K562 (cell line): ENCODE measurements around the gene C1orf74. TPM values are rescaled to one million over a fixed set of nuclear protein-coding genes. Genes with fewer than 3 reads are reported as not detected.
A peak's percentile ranks its signal among the peaks of the same experiment; 100 is the strongest.

Experiments used
- BRD9 ChIP-seq: fragments of 450-650 bp; IDR thresholded peaks from 2 replicates; pipeline ENCODE4 v1.6.1; 2018; ENCODE audit warnings: low read depth; ENCODE audit not compliant: partially characterized antibody
- ELF4 ChIP-seq: fragments of 450-650 bp; formaldehyde crosslinking; IDR thresholded peaks from 2 replicates; pipeline ENCODE4 v1.4.0; 2022; ENCODE audit warnings: missing genetic modification characterization
- HMG20B ChIP-seq: fragments of 250-450 bp; sonication (Bioruptor Pico); IDR thresholded peaks from 2 replicates; pipeline ENCODE4 v1.5.0; 2021; ENCODE audit warnings: mild to moderate bottlenecking
- KDM4B ChIP-seq, 2 experiments: fragments of 450-650 bp in 1 of 2; sonication (generic) in 1 of 2; IDR thresholded peaks; 2 replicates each; pipeline ENCODE4 v1.6.1; 2016 to 2017; ENCODE audit warnings: borderline replicate concordance in 2 of 2, antibody characterized with exemption in 1 of 2, low read depth in 1 of 2, mild to moderate bottlenecking in 1 of 2
- MBD2 ChIP-seq: sonication (generic); IDR thresholded peaks from 2 replicates; pipeline ENCODE4 v1.6.1; 2016; ENCODE audit warnings: low read depth, borderline replicate concordance
- XRCC3 ChIP-seq: fragments of 450-650 bp; IDR thresholded peaks from 2 replicates; pipeline ENCODE4 v1.6.1; 2017; ENCODE audit warnings: mild to moderate bottlenecking, moderate library complexity
- ZFP30 ChIP-seq: fragments of 250-450 bp; sonication (Bioruptor Pico); IDR thresholded peaks from 2 replicates; pipeline ENCODE4 v1.8.0; 2022; ENCODE audit warnings: moderate library complexity, mild to moderate bottlenecking, inconsistent platforms, borderline replicate concordance
- ZNF146 ChIP-seq: IDR thresholded peaks from one replicate; pipeline ENCODE4 v1.6.1; 2018; ENCODE audit warnings: missing compliant biosample characterization; ENCODE audit not compliant: unreplicated experiment
- polyA plus RNA-seq, 8 experiments: library from polyadenylated mRNA; depleted of rRNA in 4 of 8; stranded (reverse) in 5 of 8; unstranded in 3 of 8; fragments of >200 nt; fragmentation: Nextera tagmentation in 2 of 8; fragmentation: Illumina TruSeq in 1 of 8; extraction: Ambion mirVana in 2 of 8; extraction: Trizol in 1 of 8; gene quantifications; 2 replicates each; pipeline versions ENCODE4 v1.2.1 to v1.2.3, GENCODE V29; 2011 to 2014; ENCODE audit warnings: inconsistent platforms in 1 of 8, missing spikeins in 1 of 8
- total RNA-seq, 7 experiments: library from RNA; depleted of rRNA in 6 of 7; stranded (reverse); fragments of >200 nt in 6 of 7; fragmentation: Illumina TruSeq in 2 of 7; extraction: Trizol in 2 of 7; gene quantifications; 2 replicates each; pipeline versions ENCODE4 v1.2.1 to v1.2.3, GENCODE V29; 2011 to 2021; ENCODE audit warnings: low replicate concordance in 1 of 7
- TF ChIP-seq, protein P1 (sequence below), 2 experiments: fragments of 450-650 bp in 1 of 2; sonication (generic) in 1 of 2; formaldehyde crosslinking in 1 of 2; IDR thresholded peaks; 2 replicates each; pipeline versions ENCODE4 v1.7.1 to v1.9.0; 2016 to 2022; ENCODE audit warnings: inconsistent platforms in 1 of 2, mild to moderate bottlenecking in 1 of 2, missing genetic modification reagents in 1 of 2
- TF ChIP-seq, protein P2 (sequence below): fragments of 450-650 bp; formaldehyde crosslinking; IDR thresholded peaks from 2 replicates; pipeline ENCODE4 v1.4.0; 2020; ENCODE audit warnings: mild to moderate bottlenecking, moderate library complexity
- TF ChIP-seq, protein P3 (sequence below), 2 experiments: fragments of 450-650 bp; IDR thresholded peaks; 2 replicates each; pipeline ENCODE4 v1.6.1; 2016
- TF ChIP-seq, protein P4 (sequence below): fragments of 250-450 bp; sonication (Bioruptor Pico); IDR thresholded peaks from 2 replicates; pipeline ENCODE4 v1.8.0; 2021; ENCODE audit warnings: borderline replicate concordance, mild to moderate bottlenecking, moderate library complexity; ENCODE audit not compliant: poor library complexity, severe bottlenecking
- TF ChIP-seq, protein P5 (sequence below): fragments of 450-650 bp; IDR thresholded peaks from 2 replicates; pipeline ENCODE4 v1.6.1; 2014; ENCODE audit warnings: low read depth, mild to moderate bottlenecking, moderate library complexity, borderline replicate concordance

C1orf74 gene
- total and polyA plus RNA-seq, 9 of the 15 experiments (the other 6 are each of a cell fraction or from before 2014, with no cell fraction given), result 4.0 to 7.6 (median 5.7) TPM

DNA sequence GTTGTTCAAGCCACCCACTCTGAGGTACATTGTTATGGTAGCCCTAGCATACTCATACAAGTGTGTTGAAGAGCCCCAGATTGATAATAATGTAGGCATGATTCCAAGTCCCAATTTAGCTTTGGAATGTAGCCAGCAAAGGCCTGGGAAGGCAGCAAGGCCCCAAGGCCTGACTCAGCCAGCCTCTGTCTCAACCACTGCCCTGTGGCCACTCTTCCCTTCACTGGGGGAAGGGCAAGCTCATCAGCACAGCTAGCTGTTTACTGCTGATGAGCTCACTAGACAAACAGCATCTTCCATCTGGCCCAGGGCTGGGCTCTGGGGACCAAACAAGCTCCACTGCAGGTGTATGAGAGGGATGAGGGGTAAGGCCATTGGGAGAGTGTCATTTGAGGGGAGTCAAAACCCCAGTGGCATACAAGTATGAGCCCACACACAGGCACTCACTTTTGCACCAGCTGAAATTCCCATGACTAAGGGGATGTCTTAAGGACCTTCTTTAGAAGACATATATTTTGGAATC, 23.8 kb upstream of the C1orf74 start (continued):
- no peak; the same call in 1 of the 2 replicates for TF ChIP-seq ELF4 (CRISPR knock-in tag)
- no peak for TF ChIP-seq XRCC3
- TF ChIP-seq, protein P1, sequence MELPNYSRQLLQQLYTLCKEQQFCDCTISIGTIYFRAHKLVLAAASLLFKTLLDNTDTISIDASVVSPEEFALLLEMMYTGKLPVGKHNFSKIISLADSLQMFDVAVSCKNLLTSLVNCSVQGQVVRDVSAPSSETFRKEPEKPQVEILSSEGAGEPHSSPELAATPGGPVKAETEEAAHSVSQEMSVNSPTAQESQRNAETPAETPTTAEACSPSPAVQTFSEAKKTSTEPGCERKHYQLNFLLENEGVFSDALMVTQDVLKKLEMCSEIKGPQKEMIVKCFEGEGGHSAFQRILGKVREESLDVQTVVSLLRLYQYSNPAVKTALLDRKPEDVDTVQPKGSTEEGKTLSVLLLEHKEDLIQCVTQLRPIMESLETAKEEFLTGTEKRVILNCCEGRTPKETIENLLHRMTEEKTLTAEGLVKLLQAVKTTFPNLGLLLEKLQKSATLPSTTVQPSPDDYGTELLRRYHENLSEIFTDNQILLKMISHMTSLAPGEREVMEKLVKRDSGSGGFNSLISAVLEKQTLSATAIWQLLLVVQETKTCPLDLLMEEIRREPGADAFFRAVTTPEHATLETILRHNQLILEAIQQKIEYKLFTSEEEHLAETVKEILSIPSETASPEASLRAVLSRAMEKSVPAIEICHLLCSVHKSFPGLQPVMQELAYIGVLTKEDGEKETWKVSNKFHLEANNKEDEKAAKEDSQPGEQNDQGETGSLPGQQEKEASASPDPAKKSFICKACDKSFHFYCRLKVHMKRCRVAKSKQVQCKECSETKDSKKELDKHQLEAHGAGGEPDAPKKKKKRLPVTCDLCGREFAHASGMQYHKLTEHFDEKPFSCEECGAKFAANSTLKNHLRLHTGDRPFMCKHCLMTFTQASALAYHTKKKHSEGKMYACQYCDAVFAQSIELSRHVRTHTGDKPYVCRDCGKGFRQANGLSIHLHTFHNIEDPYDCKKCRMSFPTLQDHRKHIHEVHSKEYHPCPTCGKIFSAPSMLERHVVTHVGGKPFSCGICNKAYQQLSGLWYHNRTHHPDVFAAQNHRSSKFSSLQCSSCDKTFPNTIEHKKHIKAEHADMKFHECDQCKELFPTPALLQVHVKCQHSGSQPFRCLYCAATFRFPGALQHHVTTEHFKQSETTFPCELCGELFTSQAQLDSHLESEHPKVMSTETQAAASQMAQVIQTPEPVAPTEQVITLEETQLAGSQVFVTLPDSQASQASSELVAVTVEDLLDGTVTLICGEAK (IDR thresholded peaks at IDR 0.05), result no peak
- TF ChIP-seq, protein P1 (CRISPR knock-in tag; IDR thresholded peaks at IDR 0.05), result no peak
- TF ChIP-seq, protein P2, sequence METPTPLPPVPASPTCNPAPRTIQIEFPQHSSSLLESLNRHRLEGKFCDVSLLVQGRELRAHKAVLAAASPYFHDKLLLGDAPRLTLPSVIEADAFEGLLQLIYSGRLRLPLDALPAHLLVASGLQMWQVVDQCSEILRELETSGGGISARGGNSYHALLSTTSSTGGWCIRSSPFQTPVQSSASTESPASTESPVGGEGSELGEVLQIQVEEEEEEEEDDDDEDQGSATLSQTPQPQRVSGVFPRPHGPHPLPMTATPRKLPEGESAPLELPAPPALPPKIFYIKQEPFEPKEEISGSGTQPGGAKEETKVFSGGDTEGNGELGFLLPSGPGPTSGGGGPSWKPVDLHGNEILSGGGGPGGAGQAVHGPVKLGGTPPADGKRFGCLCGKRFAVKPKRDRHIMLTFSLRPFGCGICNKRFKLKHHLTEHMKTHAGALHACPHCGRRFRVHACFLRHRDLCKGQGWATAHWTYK (CRISPR knock-in tag), result 0 out of 2 replicates have a peak, but pooled peaks have one; percentile 40
- TF ChIP-seq KDM4B (IDR thresholded peaks at IDR 0.05; ENCODE audit: borderline replicate concordance in 2 of 2, low read depth in 1 of 2), result 0 out of 4 replicates have a peak, but pooled peaks of 1 of the 2 experiments have one; percentile 35
- no peak for TF ChIP-seq BRD9
- TF ChIP-seq, protein P3, sequence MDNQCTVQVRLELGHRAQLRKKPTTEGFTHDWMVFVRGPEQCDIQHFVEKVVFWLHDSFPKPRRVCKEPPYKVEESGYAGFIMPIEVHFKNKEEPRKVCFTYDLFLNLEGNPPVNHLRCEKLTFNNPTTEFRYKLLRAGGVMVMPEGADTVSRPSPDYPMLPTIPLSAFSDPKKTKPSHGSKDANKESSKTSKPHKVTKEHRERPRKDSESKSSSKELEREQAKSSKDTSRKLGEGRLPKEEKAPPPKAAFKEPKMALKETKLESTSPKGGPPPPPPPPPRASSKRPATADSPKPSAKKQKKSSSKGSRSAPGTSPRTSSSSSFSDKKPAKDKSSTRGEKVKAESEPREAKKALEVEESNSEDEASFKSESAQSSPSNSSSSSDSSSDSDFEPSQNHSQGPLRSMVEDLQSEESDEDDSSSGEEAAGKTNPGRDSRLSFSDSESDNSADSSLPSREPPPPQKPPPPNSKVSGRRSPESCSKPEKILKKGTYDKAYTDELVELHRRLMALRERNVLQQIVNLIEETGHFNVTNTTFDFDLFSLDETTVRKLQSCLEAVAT (IDR thresholded peaks at IDR 0.05), result no peak
- TF ChIP-seq, protein P4, sequence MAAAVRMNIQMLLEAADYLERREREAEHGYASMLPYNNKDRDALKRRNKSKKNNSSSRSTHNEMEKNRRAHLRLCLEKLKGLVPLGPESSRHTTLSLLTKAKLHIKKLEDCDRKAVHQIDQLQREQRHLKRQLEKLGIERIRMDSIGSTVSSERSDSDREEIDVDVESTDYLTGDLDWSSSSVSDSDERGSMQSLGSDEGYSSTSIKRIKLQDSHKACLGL (CRISPR knock-in tag), result no peak
- TF ChIP-seq, protein P5, sequence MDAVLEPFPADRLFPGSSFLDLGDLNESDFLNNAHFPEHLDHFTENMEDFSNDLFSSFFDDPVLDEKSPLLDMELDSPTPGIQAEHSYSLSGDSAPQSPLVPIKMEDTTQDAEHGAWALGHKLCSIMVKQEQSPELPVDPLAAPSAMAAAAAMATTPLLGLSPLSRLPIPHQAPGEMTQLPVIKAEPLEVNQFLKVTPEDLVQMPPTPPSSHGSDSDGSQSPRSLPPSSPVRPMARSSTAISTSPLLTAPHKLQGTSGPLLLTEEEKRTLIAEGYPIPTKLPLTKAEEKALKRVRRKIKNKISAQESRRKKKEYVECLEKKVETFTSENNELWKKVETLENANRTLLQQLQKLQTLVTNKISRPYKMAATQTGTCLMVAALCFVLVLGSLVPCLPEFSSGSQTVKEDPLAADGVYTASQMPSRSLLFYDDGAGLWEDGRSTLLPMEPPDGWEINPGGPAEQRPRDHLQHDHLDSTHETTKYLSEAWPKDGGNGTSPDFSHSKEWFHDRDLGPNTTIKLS, result no peak
- no peak for TF ChIP-seq MBD2
- TF ChIP-seq ZFP30 (CRISPR knock-in tag), result no peak
- TF ChIP-seq HMG20B, result no peak
- no peak for TF ChIP-seq ZNF146 (CRISPR knock-in tag)
